Right cardiac atrium (tissue), 5 donors: Measurements from ENCODE around the gene TNFSF10. TPM values are rescaled to one million over a fixed set of nuclear protein-coding genes. Genes with fewer than 3 reads are reported as not detected.
"Not testable (repeated sequence)": the region's sequence is repeated elsewhere in the genome, so short reads cannot be mapped to it uniquely, and the experiment has no call there.

Experiments
- ATAC-seq, 2 donors: fragments of 200-7000 bp; cut with Tn5 transposase; one replicate each; pipeline versions ENCODE4 v1.8.0 to v1.9.1; 2020; ENCODE audit warnings: moderate library complexity in 2 of 2, mild to moderate bottlenecking in 1 of 2
- DNase-seq, 3 donors: peaks; one replicate each; pipeline ENCODE4 v3.0.0-alpha.2; 2020
- H3K27ac ChIP-seq: one replicate; pipeline ENCODE4 v1.5.1; 2013; ENCODE audit warnings: mild to moderate bottlenecking, low read length, control low read depth, moderate library complexity
- H3K27me3 ChIP-seq: one replicate; pipeline ENCODE4 v1.6.1; 2013; ENCODE audit not compliant: control insufficient read depth, insufficient read depth
- H3K4me1 ChIP-seq: one replicate; pipeline ENCODE4 v1.6.1; 2013; ENCODE audit warnings: low read length; ENCODE audit not compliant: control insufficient read depth, insufficient read depth
- H3K4me3 ChIP-seq: one replicate; pipeline ENCODE4 v1.5.1; 2013; ENCODE audit warnings: low read length, control low read depth
- H3K9me3 ChIP-seq: one replicate; pipeline ENCODE4 v1.6.1; 2013; ENCODE audit warnings: low read length; ENCODE audit not compliant: control insufficient read depth
- WGBS: extraction: QIAGEN DNeasy Blood & Tissue Kit; methylation state at CpG from one replicate; pipeline ENCODE4 v1.1.7; 2013; 5-methylcytosine and 5-hydroxymethylcytosine counted together
- intact Hi-C, 4 donors: fragments of 100-400 bp; cut with DNase I; formaldehyde crosslinking; loops; one replicate each; pipeline versions ENCODE4 v1.11.0 to v1.14.0; 2022 to 2023
- polyA plus RNA-seq: library from polyadenylated mRNA; stranded (reverse); fragments of 200-250 nt; gene quantifications from one replicate; pipeline ENCODE4 v1.2.3, GENCODE V29; 2013
- total RNA-seq, 4 donors: library from RNA; stranded (reverse); fragmentation: NEBNext Ultra II Directional; extraction: Animal tissue kit (Norgen Biotek cat#: 25700); gene quantifications; one replicate each; pipeline ENCODE4 v1.2.1, GENCODE V29; 2021
- donor health status: healthy with polysubstance abuse.
- donor health status: DM: no; HTN: yes; CAD: no.
- donor health status: DM: no; HTN: no; CAD: no.
- donor health status: DM: no; HTN: yes; CAD: no; lungs with severe emphysema.
- donor health status: DM: yes; HTN: yes; CAD: no.

TNFSF10 gene
- total and polyA plus RNA-seq, 5 donors, result 9.6 to 23.0 (median 15.0) TPM

DNA sequence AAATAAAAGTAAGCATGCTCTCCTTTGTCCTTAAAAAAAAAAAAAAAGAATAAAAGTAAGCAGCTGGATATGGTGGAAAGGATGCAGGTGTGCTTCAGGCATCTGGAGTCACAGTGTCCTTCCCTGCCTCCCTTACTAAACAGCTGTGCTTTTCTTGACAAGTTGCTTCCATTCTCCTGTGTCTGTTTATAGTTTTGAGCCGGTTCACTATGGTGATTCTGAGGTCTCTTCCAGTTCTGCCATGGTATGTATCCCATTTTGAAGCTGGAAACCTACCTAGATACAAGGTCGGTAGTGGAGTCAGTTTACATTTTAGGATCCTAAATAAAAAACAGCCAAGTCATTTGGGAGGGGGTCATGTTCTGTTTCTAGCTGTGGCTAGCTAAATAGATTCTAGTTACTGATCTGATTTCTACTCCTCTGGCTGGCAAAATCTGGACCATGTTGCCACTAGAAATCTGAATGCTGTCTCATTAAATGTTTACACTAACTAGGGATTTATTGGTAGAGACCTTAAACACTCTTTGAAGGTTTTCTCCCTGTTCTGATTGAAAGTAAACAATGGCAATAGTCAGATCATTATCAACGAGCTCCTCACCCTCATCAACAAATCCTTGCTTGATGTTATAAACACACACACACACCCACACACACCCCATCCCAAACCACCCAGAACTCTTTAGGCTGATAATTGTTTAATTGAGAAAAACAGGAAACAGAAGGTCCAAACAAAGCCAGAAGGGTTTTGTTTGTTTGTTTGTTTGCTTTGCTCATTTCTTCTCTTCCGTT is 7.9 kb downstream of the TNFSF10 start:
- ATAC-seq, result no peak
- H3K27me3 ChIP-seq, result no peaks in the 10 kb centered on the region
- WGBS, result 53% methylated on average over 4 of the region's 4 CpGs
- H3K4me1 ChIP-seq, result peaks cover 11% of the 10 kb centered on the region
- DNase-seq, result no peak
- intact Hi-C loops, result loop anchor here in 1 of 4 donors (10.0 kb wide), 1 partner anchor 79 kb away; no protein-coding TSS in a partner anchor
- H3K27ac ChIP-seq, result no peak overlapping the region
- no peak overlapping the region for H3K4me3 ChIP-seq
- H3K9me3 ChIP-seq, result no peaks in the 10 kb centered on the region

DNA sequence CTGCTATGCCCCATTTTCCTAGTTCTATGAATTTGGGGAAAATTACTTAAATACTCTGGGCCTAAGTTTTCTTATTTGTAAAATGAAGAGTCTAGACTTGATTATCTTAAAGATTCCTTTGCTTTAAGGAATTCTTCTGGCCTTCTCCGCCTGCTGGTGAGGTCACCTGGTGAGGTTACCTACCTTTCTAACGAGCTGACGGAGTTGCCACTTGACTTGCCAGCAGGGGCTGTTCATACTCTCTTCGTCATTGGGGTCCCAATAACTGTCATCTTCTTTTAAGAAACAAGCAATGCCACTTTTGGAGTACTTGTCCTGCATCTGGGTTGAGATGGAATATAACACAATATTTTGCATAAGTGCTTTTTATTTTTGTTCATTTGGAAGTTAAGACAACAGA is 8.6 kb downstream of the TNFSF10 start:
- Histone ChIP-seq H3K4me1 (peaks cover 11% of the 10 kb centered on the region), H3K4me3 (no peak overlapping the region), H3K27me3 (no peaks in the 10 kb centered on the region), H3K27ac (no peak overlapping the region), H3K9me3 (no peaks in the 10 kb centered on the region)
- intact Hi-C loops, result loop anchor here in 1 of 4 donors (10.0 kb wide), 1 partner anchor 80 kb away; no protein-coding TSS in a partner anchor
- 78% methylated on average over 4 of the region's 4 CpGs for whole genome bisulfite sequencing
- ATAC-seq (no peak), DNase-seq (no peak)

DNA sequence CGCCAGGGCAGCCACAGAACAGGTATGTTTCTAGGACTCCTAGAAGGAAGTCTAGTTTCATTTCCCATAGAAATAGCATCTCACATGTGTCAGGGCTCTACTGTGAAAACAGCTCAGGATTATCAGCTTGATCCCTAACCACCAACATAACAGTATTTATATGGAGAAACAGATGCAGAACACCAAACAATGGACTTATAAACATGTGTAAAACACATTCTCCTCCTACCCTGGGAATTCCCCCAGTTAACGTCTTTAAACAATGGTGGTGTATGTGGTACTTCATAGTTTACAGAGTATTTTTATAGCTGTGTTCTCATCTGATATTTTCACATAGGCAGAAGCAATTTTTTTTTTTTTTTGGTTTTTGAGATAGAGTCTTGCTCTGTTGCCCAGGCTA is 9.7 kb downstream of the TNFSF10 start:
- Histone ChIP-seq H3K27me3 (no peaks in the 10 kb centered on the region), H3K4me3 (no peak overlapping the region), H3K9me3 (no peaks in the 10 kb centered on the region), H3K27ac (peak overlapping the region; percentile 70), H3K4me1 (peaks cover 11% of the 10 kb centered on the region)
- DNase-seq (no peak), ATAC-seq (no peak)
- WGBS, result 62% methylated on average over 2 of the region's 2 CpGs
- intact Hi-C loops, result loop anchor here in 1 of 4 donors (10.0 kb wide), 1 partner anchor 81 kb away; no protein-coding TSS in a partner anchor

DNA sequence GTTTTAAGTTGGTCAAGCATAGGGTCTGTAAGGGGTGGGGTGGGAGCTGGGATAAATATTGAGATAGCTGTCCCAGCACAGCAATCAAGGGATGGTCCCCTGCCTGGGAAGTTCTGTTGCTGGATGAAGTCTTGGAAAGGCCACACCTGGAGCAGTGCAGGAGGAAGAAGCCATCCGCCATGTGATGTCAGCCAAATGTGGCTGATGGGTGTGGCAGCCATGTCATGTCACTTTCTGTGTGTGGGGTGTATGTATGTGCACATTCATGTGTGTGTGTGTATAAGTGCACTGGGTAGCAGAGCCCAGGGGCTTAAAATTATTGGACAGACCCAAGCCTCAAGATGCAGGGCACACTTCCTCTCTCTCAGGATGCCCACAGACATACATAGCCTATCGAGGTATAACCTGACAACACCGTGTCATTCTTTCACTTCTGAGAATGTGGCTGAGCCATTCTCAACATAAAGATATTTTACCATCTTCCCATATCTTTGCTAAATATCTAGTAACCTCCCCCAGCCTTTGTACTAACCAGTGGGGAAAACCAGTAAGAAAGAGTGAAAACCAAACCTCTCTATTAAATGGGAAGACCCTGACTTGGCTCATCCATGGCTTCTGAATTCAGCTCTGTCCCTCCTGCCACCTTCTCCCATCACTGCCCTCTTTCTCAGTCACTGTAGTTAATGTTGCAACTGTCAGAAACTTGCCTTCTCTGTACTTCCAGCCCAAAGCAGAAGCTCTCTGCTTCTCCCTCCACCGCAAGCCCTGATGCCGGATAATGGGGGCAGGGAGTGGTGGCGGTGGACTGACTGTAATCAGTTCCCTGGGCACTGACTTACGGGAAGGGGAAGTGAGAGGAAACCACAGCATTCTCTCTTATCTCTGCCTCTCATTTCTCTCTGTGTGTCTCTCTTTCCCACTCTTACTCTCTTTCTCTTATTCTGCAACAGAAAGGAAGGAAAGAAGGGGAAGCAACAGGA is 11.2 kb downstream of the TNFSF10 start:
- H3K4me1 ChIP-seq, result peaks cover 11% of the 10 kb centered on the region
- WGBS, result 51% methylated on average over 7 of the region's 7 CpGs
- peak; percentile 70 to 84 (median 83) for DNase-seq
- ATAC-seq, result peak; percentile 79 to 83
- no peaks in the 10 kb centered on the region for H3K9me3 ChIP-seq
- H3K27me3 ChIP-seq, result no peaks in the 10 kb centered on the region
- H3K27ac ChIP-seq, result no peak overlapping the region
- H3K4me3 ChIP-seq, result no peak overlapping the region
- intact Hi-C loops, result loop anchor here in 1 of 4 donors (10.0 kb wide), 1 partner anchor 83 kb away; no protein-coding TSS in a partner anchor

DNA sequence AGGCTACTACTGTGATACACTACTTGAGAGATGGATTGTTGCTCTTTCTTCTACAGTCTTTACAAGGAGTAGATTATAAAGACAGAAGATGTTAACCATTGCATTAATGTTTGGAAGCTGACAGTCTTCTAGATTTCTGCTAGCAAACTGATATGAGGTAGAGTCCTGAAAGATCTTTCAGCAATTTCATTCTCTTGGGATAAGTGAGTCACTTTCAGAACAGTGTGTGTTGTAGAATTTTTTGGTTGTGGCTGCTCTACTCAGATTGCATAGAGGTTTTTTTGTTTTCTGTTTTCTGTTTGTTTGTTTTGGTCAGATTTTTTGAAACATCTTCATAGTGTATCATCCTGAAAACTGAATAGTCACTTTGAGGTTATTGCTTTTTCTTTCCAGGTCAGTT is 17.1 kb downstream of the TNFSF10 start:
- H3K27me3 ChIP-seq, result no peaks in the 10 kb centered on the region
- ATAC-seq (no peak), DNase-seq (no peak)
- H3K4me1 ChIP-seq, result peaks cover 2% of the 10 kb centered on the region
- no peak overlapping the region for H3K27ac ChIP-seq
- H3K9me3 ChIP-seq, result no peaks in the 10 kb centered on the region
- H3K4me3 ChIP-seq, result no peak overlapping the region
- intact Hi-C loops, result no loop called here

DNA sequence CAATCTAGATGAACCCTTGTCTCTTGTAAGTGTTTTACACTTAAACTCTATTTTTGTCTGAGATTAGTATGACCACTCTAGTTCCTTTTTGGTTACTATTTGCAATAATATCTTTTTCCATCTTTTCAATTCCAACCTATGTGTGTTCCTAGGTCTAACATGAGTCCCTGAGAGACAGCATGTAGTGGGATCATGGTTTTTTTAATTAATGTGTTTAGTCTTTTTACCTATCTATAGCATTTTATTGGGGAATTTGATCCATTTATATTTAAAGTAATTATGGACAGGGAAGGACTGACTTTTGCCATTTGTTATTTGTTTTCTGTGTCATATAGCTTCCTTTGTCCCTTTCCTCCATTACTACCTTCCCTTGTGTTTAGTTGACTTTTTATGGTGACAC is 21.7 kb downstream of the TNFSF10 start:
- Histone ChIP-seq H3K27ac (no peak overlapping the region), H3K4me3 (no peak overlapping the region), H3K4me1 (no peaks in the 10 kb centered on the region), H3K9me3 (no peaks in the 10 kb centered on the region), H3K27me3 (no peaks in the 10 kb centered on the region)
- intact Hi-C loops, result no loop called here
- no peak for ATAC-seq
- no peak for DNase-seq

DNA sequence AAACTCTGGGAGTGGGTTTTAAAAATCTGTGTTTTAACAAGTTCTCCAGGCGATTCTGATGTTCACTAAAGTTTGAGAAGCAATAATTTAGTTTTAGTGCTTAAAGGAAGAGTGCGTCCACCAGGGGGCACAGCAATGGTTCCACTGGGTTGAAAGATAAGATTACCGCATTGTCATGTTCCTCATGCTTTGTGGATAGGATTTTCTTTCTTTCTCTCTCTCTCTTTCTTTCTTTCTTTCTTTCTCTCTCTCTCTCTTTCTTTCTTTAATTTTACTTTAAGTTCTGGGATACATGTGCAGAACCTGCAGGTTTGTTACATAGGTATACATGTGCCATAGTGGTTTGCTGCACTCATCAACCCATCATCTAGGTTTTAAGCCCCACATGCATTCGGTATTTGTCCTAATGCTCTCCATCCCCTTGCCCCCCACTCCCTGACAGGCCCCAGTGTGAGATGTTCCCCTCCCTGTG is 33.0 kb downstream of the TNFSF10 start:
- not testable (repeated sequence) for H3K4me3 ChIP-seq, H3K9me3 ChIP-seq, H3K27ac ChIP-seq, H3K27me3 ChIP-seq, H3K4me1 ChIP-seq
- WGBS, result 22% methylated on average over 4 of the region's 4 CpGs
- intact Hi-C loops, result loop anchor here in 2 of 4 donors (5.0 to 10.0 kb wide), 2 partner anchors 105 to 177 kb away; no protein-coding TSS in a partner anchor
- peak; percentile 82 to 95 (median 84) for DNase-seq
- ATAC-seq, result peak; percentile 52 to 69

DNA sequence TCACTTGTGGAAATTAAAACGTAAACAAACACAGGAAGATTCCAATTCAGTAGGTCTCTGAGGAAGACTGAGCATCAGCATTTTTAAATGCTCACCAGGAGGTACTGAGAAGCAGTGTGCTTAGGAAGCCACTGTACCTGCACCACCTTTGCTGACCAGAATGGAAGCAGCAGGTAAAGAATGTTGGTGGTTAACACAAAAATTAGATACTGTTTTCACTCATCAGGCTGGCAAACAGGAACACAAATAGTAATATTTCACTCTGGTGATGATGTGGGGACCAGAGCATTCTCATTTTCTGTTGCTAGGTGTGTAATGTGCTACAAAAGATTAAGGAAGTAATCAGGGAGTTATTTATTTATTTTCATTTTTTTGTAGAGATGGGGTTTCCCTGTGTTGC is 45.1 kb downstream of the TNFSF10 start:
- Histone ChIP-seq H3K4me3 (no peak overlapping the region), H3K27ac (no peak overlapping the region), H3K9me3 (no peaks in the 10 kb centered on the region), H3K27me3 (no peaks in the 10 kb centered on the region), H3K4me1 (peaks cover 2% of the 10 kb centered on the region)
- ATAC-seq (no peak), DNase-seq (no peak)
- intact Hi-C loops, result no loop called here
- WGBS, result 47% methylated on average over 1 of the region's 1 CpG

DNA sequence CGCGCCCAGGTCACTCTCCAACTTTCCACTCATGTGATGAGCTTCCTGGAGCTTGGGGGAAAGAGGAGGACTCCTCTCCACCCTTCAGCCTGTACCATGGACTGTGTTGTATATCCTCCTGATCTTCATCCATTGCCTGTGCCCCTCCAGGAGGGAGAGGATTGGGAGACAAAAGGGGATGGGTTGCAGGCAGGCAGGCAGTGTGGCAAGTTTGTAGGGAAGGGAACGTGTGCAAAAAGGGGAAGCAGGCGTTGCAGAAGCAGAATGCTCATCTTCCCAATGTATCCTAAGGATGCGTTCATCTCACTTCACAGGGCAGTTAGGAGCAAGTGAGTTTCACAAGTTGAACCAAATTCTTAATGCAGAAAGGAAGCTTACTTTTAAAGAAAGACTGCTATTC is 46.9 kb downstream of the TNFSF10 start:
- intact Hi-C loops, result no loop called here
- no peak overlapping the region for H3K4me3 ChIP-seq
- H3K4me1 ChIP-seq, result peaks cover 2% of the 10 kb centered on the region
- WGBS, result 77% methylated on average over 5 of the region's 5 CpGs
- H3K9me3 ChIP-seq, result no peaks in the 10 kb centered on the region
- no peak overlapping the region for H3K27ac ChIP-seq
- no peak for DNase-seq
- ATAC-seq, result peak in 1 of 2 donors; percentile 20
- no peaks in the 10 kb centered on the region for H3K27me3 ChIP-seq

DNA sequence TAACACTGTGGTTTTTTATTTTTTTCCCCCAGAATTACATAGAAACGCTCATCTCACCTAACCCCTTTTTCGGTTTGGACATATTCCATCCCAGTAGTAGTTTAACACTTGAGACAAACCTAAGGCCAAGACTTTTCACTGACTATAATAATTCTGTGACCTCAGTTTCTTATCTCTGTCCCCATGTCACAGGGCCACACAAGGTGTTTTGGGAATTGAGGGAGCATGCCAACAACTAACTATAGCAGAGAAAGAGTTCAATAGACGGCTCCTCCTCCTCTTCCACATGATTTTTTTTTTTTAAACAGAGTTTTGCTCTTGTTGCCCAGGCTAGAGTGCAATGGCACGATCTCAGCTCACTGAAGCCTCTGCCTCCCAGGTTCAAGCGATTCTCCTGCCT is 47.5 kb downstream of the TNFSF10 start:
- H3K27ac ChIP-seq, result no peak overlapping the region
- H3K4me3 ChIP-seq, result no peak overlapping the region
- intact Hi-C loops, result no loop called here
- no peaks in the 10 kb centered on the region for H3K27me3 ChIP-seq
- no peaks in the 10 kb centered on the region for H3K9me3 ChIP-seq
- ATAC-seq, result no peak
- WGBS, result 87% methylated on average over 5 of the region's 5 CpGs
- peaks cover 2% of the 10 kb centered on the region for H3K4me1 ChIP-seq
- DNase-seq, result no peak

DNA sequence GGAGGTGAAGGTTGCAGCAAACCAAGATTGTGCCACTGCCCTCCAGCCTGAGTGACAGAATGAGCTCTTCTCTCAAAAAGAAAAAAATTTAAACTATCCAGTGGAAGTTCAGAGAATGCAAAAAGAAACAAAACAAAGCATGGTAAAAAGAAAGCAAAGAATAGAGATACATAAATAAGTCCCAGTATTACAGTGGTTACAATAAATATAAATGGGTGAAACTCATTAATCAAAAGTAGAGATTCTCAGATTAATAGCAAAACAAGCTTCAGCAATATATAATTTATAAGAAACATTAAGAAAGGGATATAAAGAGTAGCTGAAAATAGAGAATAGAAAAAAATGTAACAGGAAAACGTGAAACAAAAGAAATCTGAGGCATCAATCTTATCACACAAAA is 51.3 kb downstream of the TNFSF10 start:
- WGBS, result 54% methylated on average over 1 of the region's 1 CpG
- no peaks in the 10 kb centered on the region for H3K27me3 ChIP-seq
- ATAC-seq, result no peak

More for the DNA sequence above, 51.3 kb downstream of the TNFSF10 start:
- Histone ChIP-seq H3K4me3 (no peak overlapping the region), H3K27ac (no peak overlapping the region), H3K9me3 (no peaks in the 10 kb centered on the region), H3K4me1 (peaks cover 2% of the 10 kb centered on the region)
- no peak for DNase-seq
- intact Hi-C loops, result no loop called here
